Activated CD8-positive, alpha-beta memory T cell treated with anti-CD3 and anti-CD28 coated beads, Interleukin-2, amount 50 U/mL, for 48 hours (primary cell): ENCODE measurements around the gene PI4K2A.
A peak's percentile ranks its signal among the peaks of the same experiment; 100 is the strongest.

Source experiments
- DNase-seq: peaks from one replicate; pipeline ENCODE4 v3.0.0-alpha.2; 2020

PI4K2A gene

GRCh38 chr10:97640174-97640867 is at the start of gene PI4K2A:
PI4K2A (plus strand) TSS chr10:97640671; CDS start chr10:97640743, 72 bp downstream.
- DNase-seq: peak; percentile 98

GRCh38 chr10:97590748-97591495 is 49.5 kb upstream of the PI4K2A start:
- DNase-seq: no peak

GRCh38 chr10:97593421-97593820 is 47.0 kb upstream of the PI4K2A start:
- no peak for DNase-seq

GRCh38 chr10:97596101-97597082 is 44.1 kb upstream of the PI4K2A start:
- no peak for DNase-seq

GRCh38 chr10:97597778-97598177 is 42.7 kb upstream of the PI4K2A start:
- no peak for DNase-seq

GRCh38 chr10:97598407-97599271 is 41.8 kb upstream of the PI4K2A start:
- DNase-seq: no peak

- DNase-seq: no peak
Measured at GRCh38 chr10:97599272-97599619, 41.2 kb upstream of the PI4K2A start.

- DNase-seq: no peak
Measured at GRCh38 chr10:97600616-97601015, 39.9 kb upstream of the PI4K2A start.

- DNase-seq: no peak
Measured at GRCh38 chr10:97601268-97602215, 38.9 kb upstream of the PI4K2A start.

GRCh38 chr10:97607095-97607636 is 33.3 kb upstream of the PI4K2A start:
- no peak for DNase-seq

GRCh38 chr10:97608991-97609561 is 31.4 kb upstream of the PI4K2A start:
- DNase-seq: no peak

GRCh38 chr10:97611473-97611872 is 29.0 kb upstream of the PI4K2A start:
- no peak for DNase-seq

GRCh38 chr10:97612386-97612785 is 28.1 kb upstream of the PI4K2A start:
- DNase-seq: no peak

GRCh38 chr10:97618285-97618684 is 22.2 kb upstream of the PI4K2A start:
- DNase-seq: no peak

- DNase-seq: no peak
Measured at GRCh38 chr10:97618733-97619132, 21.7 kb upstream of the PI4K2A start.

- no peak for DNase-seq
Measured at GRCh38 chr10:97623277-97623676, 17.2 kb upstream of the PI4K2A start.

GRCh38 chr10:97627731-97628130 is 12.7 kb upstream of the PI4K2A start:
- DNase-seq: no peak

GRCh38 chr10:97628228-97628627 is 12.2 kb upstream of the PI4K2A start:
- no peak for DNase-seq

- DNase-seq: no peak
Measured at GRCh38 chr10:97629289-97629688, 11.2 kb upstream of the PI4K2A start.

GRCh38 chr10:97631098-97631497 is 9.4 kb upstream of the PI4K2A start:
- no peak for DNase-seq
